ENCODE data around the gene GIT1. TPM values are rescaled to one million over a fixed set of nuclear protein-coding genes. Genes with fewer than 3 reads are reported as not detected.

GIT1 gene
- total and polyA plus RNA-seq, 9 donors: 18.0 to 51.8 (median 39.0) TPM

DNA sequence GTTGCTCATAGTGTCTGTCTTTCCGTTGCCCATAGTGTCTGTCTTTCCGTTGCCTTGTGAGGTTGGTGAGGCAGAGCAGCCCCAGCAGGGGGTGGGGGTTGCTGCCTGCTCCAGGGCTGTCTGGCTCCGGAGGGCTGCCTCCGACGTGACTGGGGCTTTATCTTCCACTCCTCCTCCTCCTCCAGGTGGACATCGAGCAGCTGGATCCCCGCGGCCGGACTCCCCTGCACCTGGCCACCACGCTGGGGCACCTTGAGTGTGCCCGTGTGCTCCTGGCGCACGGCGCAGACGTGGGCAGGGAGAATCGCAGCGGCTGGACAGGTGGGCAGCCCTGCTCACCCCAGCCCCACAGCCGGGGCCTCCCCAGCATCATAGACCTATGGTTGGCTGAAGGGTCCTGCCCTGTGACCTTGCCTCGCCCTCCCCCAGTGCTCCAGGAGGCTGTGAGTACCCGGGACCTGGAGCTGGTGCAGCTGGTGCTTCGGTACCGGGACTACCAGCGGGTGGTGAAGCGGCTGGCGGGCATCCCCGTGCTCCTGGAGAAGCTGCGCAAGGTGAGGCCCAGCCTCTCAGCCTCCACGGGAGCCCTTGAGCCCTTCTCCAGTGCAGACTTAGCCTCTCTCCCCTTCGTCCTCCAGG, 18.2 kb upstream of the GIT1 start:
- H3K9me3 ChIP-seq: no peaks in the 10 kb centered on the region

GRCh38 chr17:29603109-29603674, 13.7 kb upstream of the GIT1 start:
- Histone ChIP-seq H3K4me3 (no peak overlapping the region), H3K4me1 (ENCODE audit: insufficient read depth) (no peaks in the 10 kb centered on the region), H3K36me3 (no peaks in the 10 kb centered on the region), H3K27ac (no peak overlapping the region), H3K27me3 (no peaks in the 10 kb centered on the region), H3K9me3 (no peaks in the 10 kb centered on the region)
- TF ChIP-seq EP300 (IDR thresholded peaks at IDR 0.05) (no peak), POLR2A (IDR thresholded peaks at IDR 0.05) (no peak)
- TF ChIP-seq, protein P1, sequence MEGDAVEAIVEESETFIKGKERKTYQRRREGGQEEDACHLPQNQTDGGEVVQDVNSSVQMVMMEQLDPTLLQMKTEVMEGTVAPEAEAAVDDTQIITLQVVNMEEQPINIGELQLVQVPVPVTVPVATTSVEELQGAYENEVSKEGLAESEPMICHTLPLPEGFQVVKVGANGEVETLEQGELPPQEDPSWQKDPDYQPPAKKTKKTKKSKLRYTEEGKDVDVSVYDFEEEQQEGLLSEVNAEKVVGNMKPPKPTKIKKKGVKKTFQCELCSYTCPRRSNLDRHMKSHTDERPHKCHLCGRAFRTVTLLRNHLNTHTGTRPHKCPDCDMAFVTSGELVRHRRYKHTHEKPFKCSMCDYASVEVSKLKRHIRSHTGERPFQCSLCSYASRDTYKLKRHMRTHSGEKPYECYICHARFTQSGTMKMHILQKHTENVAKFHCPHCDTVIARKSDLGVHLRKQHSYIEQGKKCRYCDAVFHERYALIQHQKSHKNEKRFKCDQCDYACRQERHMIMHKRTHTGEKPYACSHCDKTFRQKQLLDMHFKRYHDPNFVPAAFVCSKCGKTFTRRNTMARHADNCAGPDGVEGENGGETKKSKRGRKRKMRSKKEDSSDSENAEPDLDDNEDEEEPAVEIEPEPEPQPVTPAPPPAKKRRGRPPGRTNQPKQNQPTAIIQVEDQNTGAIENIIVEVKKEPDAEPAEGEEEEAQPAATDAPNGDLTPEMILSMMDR (IDR thresholded peaks at IDR 0.05): no peak
- 82 to 86% (median 84%) methylated on average over 6 of the region's 6 CpGs for WGBS, 3 donors
- no peak for DNase-seq
- intact Hi-C loops (cut with DNase I): no loop called here

More for the DNA sequence above, 18.2 kb upstream of the GIT1 start:
- Histone ChIP-seq H3K4me1 (ENCODE audit: insufficient read depth) (no peaks in the 10 kb centered on the region), H3K36me3 (no peaks in the 10 kb centered on the region), H3K27me3 (no peaks in the 10 kb centered on the region), H3K4me3 (no peak overlapping the region), H3K27ac (no peak overlapping the region)
- WGBS, 3 donors: 84 to 87% (median 87%) methylated on average over 29 of the region's 29 CpGs
- DNase-seq: no peak
- no peak for TF ChIP-seq EP300 (IDR thresholded peaks at IDR 0.05)
- TF ChIP-seq, protein P1 (IDR thresholded peaks at IDR 0.05): no peak
- TF ChIP-seq POLR2A (IDR thresholded peaks at IDR 0.05): no peak
- intact Hi-C loops (cut with DNase I): no loop called here

DNA sequence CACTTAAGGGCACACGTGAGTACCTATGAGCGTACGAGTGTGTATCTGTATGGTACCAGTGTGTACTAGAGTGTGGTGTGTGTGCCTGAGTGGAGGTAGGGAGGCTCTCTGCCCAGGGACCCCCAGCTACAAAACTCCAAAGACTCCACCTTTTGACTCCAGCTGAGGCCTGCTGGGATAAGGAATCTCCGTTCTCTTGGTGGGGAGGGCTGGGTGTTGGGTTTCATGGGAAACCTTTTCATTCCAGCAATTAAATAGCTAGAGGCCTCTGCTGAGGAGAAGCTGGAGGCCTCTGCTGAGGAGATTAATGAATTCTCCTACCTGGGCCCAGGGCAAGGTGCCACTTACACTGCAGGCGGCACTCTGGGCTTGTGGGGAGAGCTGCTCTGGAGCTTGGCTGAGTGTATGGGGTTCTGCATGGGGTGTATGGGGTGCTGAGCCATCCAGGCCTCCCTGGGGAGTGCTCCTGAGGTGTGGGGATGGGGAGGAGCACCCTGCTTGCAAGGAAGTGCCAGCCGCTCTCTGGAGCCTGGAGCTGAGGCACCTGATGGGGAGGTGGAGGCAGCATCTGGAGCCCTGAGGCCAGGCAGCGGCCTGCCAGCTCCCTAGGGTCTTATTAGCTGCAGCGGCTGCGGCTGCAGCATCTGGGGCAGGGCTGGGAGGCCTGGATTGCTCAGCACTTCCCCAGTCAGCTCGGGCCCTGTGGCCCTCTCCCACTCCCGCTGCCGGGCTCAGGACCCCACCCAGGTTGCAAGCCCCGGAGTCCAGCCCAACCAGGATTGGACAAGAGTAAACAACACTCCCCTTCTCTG, 8.1 kb upstream of the GIT1 start:
- no peak overlapping the region for H3K4me3 ChIP-seq
- 37 to 49% (median 47%) methylated on average over 12 to 13 of the region's 13 CpGs for WGBS, 3 donors
- no peaks in the 10 kb centered on the region for H3K27me3 ChIP-seq
- peaks cover 24% of the 10 kb centered on the region for H3K4me1 ChIP-seq (ENCODE audit: insufficient read depth)
- H3K9me3 ChIP-seq: no peaks in the 10 kb centered on the region
- no peaks in the 10 kb centered on the region for H3K36me3 ChIP-seq
- TF ChIP-seq, protein P1 (IDR thresholded peaks at IDR 0.05): no peak
- no peak for TF ChIP-seq POLR2A (IDR thresholded peaks at IDR 0.05)
- no peak for TF ChIP-seq EP300 (IDR thresholded peaks at IDR 0.05)
- H3K27ac ChIP-seq: peak overlapping the region in 1 of 2 donors; percentile 5
- intact Hi-C loops (cut with DNase I): no loop called here
- DNase-seq: peak in 2 of 5 donors; percentile 17 to 37

- Histone ChIP-seq H3K27me3 (no peaks in the 10 kb centered on the region), H3K9me3 (no peaks in the 10 kb centered on the region), H3K4me1 (ENCODE audit: insufficient read depth) (peaks cover 27% of the 10 kb centered on the region), H3K36me3 (no peaks in the 10 kb centered on the region), H3K27ac (no peak overlapping the region), H3K4me3 (no peak overlapping the region)
- TF ChIP-seq EP300 (IDR thresholded peaks at IDR 0.05): no peak
- no peak for TF ChIP-seq POLR2A (IDR thresholded peaks at IDR 0.05)
- TF ChIP-seq, protein P1 (IDR thresholded peaks at IDR 0.05): no peak
- DNase-seq: peak in 2 of 5 donors; percentile 30 to 46
- intact Hi-C loops (cut with DNase I): no loop called here
- WGBS, 3 donors: 46 to 49% (median 47%) methylated on average over 9 of the region's 9 CpGs
These were observed 7.4 kb upstream of the GIT1 start for GRCh38 chr17:29596811-29597210.

Measured in ovary (tissue), 9 donors.